Endodermal cell (in vitro differentiated cells): ENCODE data around the gene VSIG2. TPM values are rescaled to one million over a fixed set of nuclear protein-coding genes. Genes with fewer than 3 reads are reported as not detected.

Experiments used
- DNase-seq: peaks from one replicate; pipeline ENCODE4 v3.0.0-alpha.2; 2017
- H3K27ac ChIP-seq: 2 replicates; pipeline ENCODE4 v1.5.1; 2013; ENCODE audit warnings: mild to moderate bottlenecking, low read depth, low read length, moderate library complexity
- H3K27me3 ChIP-seq: 2 replicates; pipeline ENCODE4 v1.6.1; 2013; ENCODE audit warnings: mild to moderate bottlenecking, low read length, moderate library complexity; ENCODE audit not compliant: insufficient read depth, control insufficient read depth, poor library complexity, severe bottlenecking
- H3K36me3 ChIP-seq: 2 replicates; pipeline ENCODE4 v1.7.0; 2013; ENCODE audit warnings: mild to moderate bottlenecking, low read length, moderate library complexity; ENCODE audit not compliant: control insufficient read depth, insufficient read depth
- H3K4me1 ChIP-seq: one replicate; pipeline ENCODE4 v1.7.0; 2013; ENCODE audit warnings: low read length; ENCODE audit not compliant: control insufficient read depth, insufficient read depth
- H3K4me3 ChIP-seq: 2 replicates; pipeline ENCODE4 v1.5.1; 2013; ENCODE audit warnings: mild to moderate bottlenecking, low read length, moderate library complexity
- H3K9ac ChIP-seq: 2 replicates; pipeline ENCODE4 v1.6.1; 2013; ENCODE audit warnings: mild to moderate bottlenecking, low read length, moderate library complexity; ENCODE audit not compliant: poor library complexity, severe bottlenecking; ENCODE audit errors: extremely low read depth
- H3K9me3 ChIP-seq: 2 replicates; pipeline ENCODE4 v1.6.1; 2013; ENCODE audit warnings: mild to moderate bottlenecking, low read length, moderate library complexity; ENCODE audit not compliant: control insufficient read depth
- H3K27ac Mint-ChIP-seq: 2 replicates; pipeline ENCODE4 v1.8.0; 2020; ENCODE audit warnings: mixed read lengths
- H3K27me3 Mint-ChIP-seq: 2 replicates; pipeline ENCODE4 v1.8.0; 2021; ENCODE audit warnings: mild to moderate bottlenecking, mixed read lengths; ENCODE audit not compliant: insufficient read depth
- H3K36me3 Mint-ChIP-seq: 2 replicates; pipeline ENCODE4 v1.8.0; 2020; ENCODE audit warnings: low read depth, mixed read lengths
- H3K4me1 Mint-ChIP-seq: 2 replicates; pipeline ENCODE4 v1.8.0; 2020; ENCODE audit warnings: mixed read lengths
- H3K4me3 Mint-ChIP-seq: 2 replicates; pipeline ENCODE4 v1.8.0; 2020; ENCODE audit warnings: mild to moderate bottlenecking, moderate library complexity, mixed read lengths
- H3K9me3 Mint-ChIP-seq: 2 replicates; pipeline ENCODE4 v1.8.0; 2020; ENCODE audit warnings: mild to moderate bottlenecking, mixed read lengths
- WGBS, 2 experiments: methylation state at CpG; one replicate each; pipeline versions ENCODE4 v1.1.5 to v1.1.7; 2013; ENCODE audit warnings: missing lambda C conversion rate in 2 of 2, mixed read lengths in 1 of 2; ENCODE audit not compliant: insufficient coverage in 1 of 2, insufficient read length in 1 of 2; 5-methylcytosine and 5-hydroxymethylcytosine counted together
- total RNA-seq, 2 donors: library from RNA; stranded (reverse); fragmentation: NEBNext Ultra II Directional in 1 of 2; extraction: Animal tissue kit (Norgen Biotek cat#: 25700) in 1 of 2; gene quantifications; 2 replicates in 1 of 2; 3 replicates in 1 of 2; pipeline ENCODE4 v1.2.1, GENCODE V29; 2021
- TF ChIP-seq, protein P1 (sequence below): fragments of 200-600 bp; sonication (generic); conservative IDR thresholded peaks from 2 replicates; pipeline ENCODE4 v1.5.0; 2021; ENCODE audit warnings: antibody characterized with exemption, mild to moderate bottlenecking

The VSIG2 gene
- total RNA-seq, 2 donors from 2014 or later = 1.1 to 3.4 TPM

DNA sequence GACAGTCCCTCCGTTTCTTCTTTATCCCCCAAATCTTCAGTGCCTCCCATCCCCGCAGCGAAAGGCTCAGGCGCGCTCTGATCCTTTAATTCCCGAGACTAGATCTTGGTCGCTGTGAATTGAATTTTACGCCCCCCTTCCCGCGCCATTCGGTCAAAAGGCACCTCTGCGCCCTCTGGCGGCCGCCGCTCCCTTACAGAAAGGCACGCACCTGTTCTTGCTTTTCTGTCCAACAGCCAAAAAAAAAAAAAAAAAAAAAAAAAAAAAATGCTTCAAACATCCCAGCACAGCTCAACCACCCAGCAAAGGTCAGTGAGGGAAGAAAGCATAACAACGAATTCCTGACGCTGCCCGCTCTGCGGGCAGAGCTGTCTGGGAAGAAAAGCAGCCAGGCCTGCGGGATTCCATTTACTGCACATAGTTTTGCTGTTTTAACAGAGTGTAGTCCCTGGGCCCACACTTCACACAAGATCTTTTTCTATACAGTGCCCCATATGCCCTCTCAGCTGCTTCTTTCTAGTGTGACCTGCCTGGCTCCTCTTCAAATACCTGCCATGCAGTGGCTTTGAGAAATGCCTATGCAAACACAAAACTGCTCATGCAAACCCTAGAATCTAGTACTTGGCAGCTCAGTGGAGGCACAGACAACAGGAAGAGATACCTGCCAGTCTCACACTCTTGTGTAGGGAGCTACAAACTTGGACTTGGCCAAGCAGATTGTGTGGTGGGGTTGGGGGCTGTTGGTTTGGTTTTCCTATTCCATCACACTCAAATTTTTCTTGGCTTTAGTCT lies 11.3 kb upstream of the VSIG2 start:
- H3K4me3 Mint-ChIP-seq = peak overlapping the region; percentile 62
- peak overlapping the region; percentile 81 for H3K4me3 ChIP-seq
- no peaks in the 10 kb centered on the region for H3K9me3 Mint-ChIP-seq
- peaks cover 41% of the 10 kb centered on the region for H3K27me3 Mint-ChIP-seq
- no peak overlapping the region for H3K27ac Mint-ChIP-seq
- no peaks in the 10 kb centered on the region for H3K9me3 ChIP-seq
- peaks cover 13% of the 10 kb centered on the region for H3K4me1 Mint-ChIP-seq
- H3K4me1 ChIP-seq = no peaks in the 10 kb centered on the region
- H3K27ac ChIP-seq = no peak overlapping the region
- peak; percentile 96 for DNase-seq
- H3K9ac ChIP-seq = no peak overlapping the region
- TF ChIP-seq, protein P1, sequence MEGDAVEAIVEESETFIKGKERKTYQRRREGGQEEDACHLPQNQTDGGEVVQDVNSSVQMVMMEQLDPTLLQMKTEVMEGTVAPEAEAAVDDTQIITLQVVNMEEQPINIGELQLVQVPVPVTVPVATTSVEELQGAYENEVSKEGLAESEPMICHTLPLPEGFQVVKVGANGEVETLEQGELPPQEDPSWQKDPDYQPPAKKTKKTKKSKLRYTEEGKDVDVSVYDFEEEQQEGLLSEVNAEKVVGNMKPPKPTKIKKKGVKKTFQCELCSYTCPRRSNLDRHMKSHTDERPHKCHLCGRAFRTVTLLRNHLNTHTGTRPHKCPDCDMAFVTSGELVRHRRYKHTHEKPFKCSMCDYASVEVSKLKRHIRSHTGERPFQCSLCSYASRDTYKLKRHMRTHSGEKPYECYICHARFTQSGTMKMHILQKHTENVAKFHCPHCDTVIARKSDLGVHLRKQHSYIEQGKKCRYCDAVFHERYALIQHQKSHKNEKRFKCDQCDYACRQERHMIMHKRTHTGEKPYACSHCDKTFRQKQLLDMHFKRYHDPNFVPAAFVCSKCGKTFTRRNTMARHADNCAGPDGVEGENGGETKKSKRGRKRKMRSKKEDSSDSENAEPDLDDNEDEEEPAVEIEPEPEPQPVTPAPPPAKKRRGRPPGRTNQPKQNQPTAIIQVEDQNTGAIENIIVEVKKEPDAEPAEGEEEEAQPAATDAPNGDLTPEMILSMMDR = peak; percentile 86
- peaks cover 34% of the 10 kb centered on the region for H3K36me3 ChIP-seq
- H3K36me3 Mint-ChIP-seq = peaks cover 11% of the 10 kb centered on the region
- 5 to 14% methylated on average over 10 to 21 of the region's 21 CpGs for WGBS, 2 experiments
- H3K27me3 ChIP-seq = peaks cover 46% of the 10 kb centered on the region

GRCh38 chr11:124762624-124763155 lies 10.6 kb upstream of the VSIG2 start:
- Histone ChIP-seq H3K9me3 (no peaks in the 10 kb centered on the region), H3K36me3 (peaks cover 29% of the 10 kb centered on the region), H3K4me3 (peak overlapping the region; percentile 81), H3K4me1 (no peaks in the 10 kb centered on the region), H3K9ac (no peak overlapping the region), H3K27me3 (peaks cover 52% of the 10 kb centered on the region), H3K27ac (no peak overlapping the region)
- Mint-ChIP-seq H3K4me1 (peaks cover 15% of the 10 kb centered on the region), H3K27ac (no peak overlapping the region), H3K4me3 (peak overlapping the region; percentile 62), H3K36me3 (peaks cover 11% of the 10 kb centered on the region), H3K9me3 (no peaks in the 10 kb centered on the region), H3K27me3 (peaks cover 48% of the 10 kb centered on the region)
- DNase-seq = no peak
- TF ChIP-seq, protein P1 = no peak
- 1 to 4% methylated on average over 4 to 45 of the region's 45 CpGs for WGBS, 2 experiments

- DNase-seq = peak; percentile 81
- Histone ChIP-seq H3K36me3 (peaks cover 24% of the 10 kb centered on the region), H3K9ac (no peak within 1 kb of the TSS), H3K9me3 (no peaks in the 10 kb centered on the region), H3K4me1 (no peaks in the 10 kb centered on the region), H3K4me3 (peak within 1 kb of the TSS; percentile 81), H3K27me3 (peaks cover 58% of the 10 kb centered on the region), H3K27ac (no peak within 1 kb of the TSS)
- no peaks in the 10 kb centered on the region for H3K9me3 Mint-ChIP-seq
- WGBS, 2 experiments = 0 to 1% methylated on average over 2 to 55 of the region's 55 CpGs
- peaks cover 53% of the 10 kb centered on the region for H3K27me3 Mint-ChIP-seq
- TF ChIP-seq, protein P1 = no peak
- no peak within 1 kb of the TSS for H3K27ac Mint-ChIP-seq
- H3K4me1 Mint-ChIP-seq = peaks cover 15% of the 10 kb centered on the region
- H3K36me3 Mint-ChIP-seq = peaks cover 11% of the 10 kb centered on the region
- peak within 1 kb of the TSS; percentile 62 for H3K4me3 Mint-ChIP-seq
These were observed 10.1 kb upstream of the VSIG2 start, which contains the start of gene ESAM for GRCh38 chr11:124762105-124762623. ESAM (minus strand) TSS chr11:124762290; CDS start chr11:124762154, 136 bp downstream.
